ENCODE measurements around the gene USP22.
A peak's percentile ranks its signal among the peaks of the same experiment; 100 is the strongest.

Gene USP22

GRCh38 chr17:20995164-20995872, 47.5 kb downstream of the USP22 start:
- no peak overlapping the region for H3K4me3 ChIP-seq (ENCODE audit: low read length)
- no peak for TF ChIP-seq CTCF (conservative IDR thresholded peaks at IDR 0.05; ENCODE audit: low read depth, low read length)
- DNase-seq (ENCODE audit: low read depth): no peak

GRCh38 chr17:20994779-20995149, 48.0 kb downstream of the USP22 start:
- H3K4me3 ChIP-seq (ENCODE audit: low read length): no peak overlapping the region
- no peak for TF ChIP-seq CTCF (conservative IDR thresholded peaks at IDR 0.05; ENCODE audit: low read depth, low read length)
- DNase-seq (ENCODE audit: low read depth): no peak

- no peak overlapping the region for H3K4me3 ChIP-seq (ENCODE audit: low read length)
- TF ChIP-seq CTCF (conservative IDR thresholded peaks at IDR 0.05; ENCODE audit: low read depth, low read length): no peak
- DNase-seq (ENCODE audit: low read depth): no peak
Measured at GRCh38 chr17:20993863-20994778, 48.7 kb downstream of the USP22 start.

GRCh38 chr17:20992987-20993862, 49.6 kb downstream of the USP22 start:
- peak; percentile 98 for TF ChIP-seq CTCF (conservative IDR thresholded peaks at IDR 0.05; ENCODE audit: low read depth, low read length)
- H3K4me3 ChIP-seq (ENCODE audit: low read length): no peak overlapping the region
- peak; percentile 61 for DNase-seq (ENCODE audit: low read depth)

- H3K4me3 ChIP-seq (ENCODE audit: low read length): no peak overlapping the region
- no peak for TF ChIP-seq CTCF (conservative IDR thresholded peaks at IDR 0.05; ENCODE audit: low read depth, low read length)
Measured at GRCh38 chr17:20992416-20992815, 50.4 kb downstream of the USP22 start.

GRCh38 chr17:20991276-20992037, 51.4 kb downstream of the USP22 start:
- DNase-seq (ENCODE audit: low read depth): no peak
- no peak overlapping the region for H3K4me3 ChIP-seq (ENCODE audit: low read length)
- no peak for TF ChIP-seq CTCF (conservative IDR thresholded peaks at IDR 0.05; ENCODE audit: low read depth, low read length)

More at GRCh38 chr17:20992416-20992815, 50.4 kb downstream of the USP22 start:
- no peak for DNase-seq (ENCODE audit: low read depth)
